NCI-H1417 treated with DMSO at 0.1 percent for 48 hours (cell line): ENCODE results near the gene THAP8.
A peak's percentile ranks its signal among the peaks of the same experiment; 100 is the strongest.

Experiments
- DNase-seq: peaks from one replicate; lab custom pipeline; 2025; lab: John Stamatoyannopoulos, UW

Gene THAP8

GRCh38 chr19:36030264-36031148, 23.6 kb downstream of the THAP8 start:
- DNase-seq: no peak

- DNase-seq: no peak
These were observed 25.6 kb downstream of the THAP8 start for GRCh38 chr19:36028313-36029041.

GRCh38 chr19:36027696-36028095, 26.4 kb downstream of the THAP8 start:
- DNase-seq: no peak

- DNase-seq: no peak
These were observed 27.8 kb downstream of the THAP8 start for GRCh38 chr19:36026091-36026876.

- no peak for DNase-seq
These were observed 28.5 kb downstream of the THAP8 start for GRCh38 chr19:36025541-36025940.

- DNase-seq: no peak
These were observed 30.7 kb downstream of the THAP8 start for GRCh38 chr19:36023432-36023831.

- no peak for DNase-seq
These were observed 34.9 kb downstream of the THAP8 start for GRCh38 chr19:36019061-36019670.

- DNase-seq: peak; percentile 93
These were observed 39.8 kb downstream of the THAP8 start, which contains the start of gene ALKBH6 for GRCh38 chr19:36014012-36014924. Gene ALKBH6 (minus strand): TSS chr19:36014213. CDS start chr19:36013397, 816 bp downstream.

- no peak for DNase-seq
These were observed 40.6 kb downstream of the THAP8 start for GRCh38 chr19:36013280-36014011.

- no peak for DNase-seq
These were observed 43.7 kb downstream of the THAP8 start for GRCh38 chr19:36010402-36010801.

- no peak for DNase-seq
These were observed 44.3 kb downstream of the THAP8 start for GRCh38 chr19:36009633-36010379.

- DNase-seq: no peak
These were observed 44.9 kb downstream of the THAP8 start for GRCh38 chr19:36009220-36009619.

GRCh38 chr19:36008336-36008978, 45.6 kb downstream of the THAP8 start, which contains the start of gene SYNE4:
Gene SYNE4 (minus strand): TSS chr19:36008813. CDS start chr19:36008681, 132 bp downstream.
- no peak for DNase-seq

GRCh38 chr19:36006955-36007354, 47.1 kb downstream of the THAP8 start:
- no peak for DNase-seq

GRCh38 chr19:36003284-36003683, 50.8 kb downstream of the THAP8 start:
- DNase-seq: no peak

GRCh38 chr19:36001605-36002004, 52.5 kb downstream of the THAP8 start:
- DNase-seq: no peak

- DNase-seq: no peak
These were observed 57.3 kb downstream of the THAP8 start for GRCh38 chr19:35996777-35997176.
